ENCODE data around the gene WDR6. TPM values are rescaled to one million over a fixed set of nuclear protein-coding genes. Genes with fewer than 3 reads are reported as not detected.

Gene WDR6
- total and polyA plus RNA-seq, 2 donors = 66.2 to 132 TPM

GRCh38 chr3:48982686-48983085, 24.5 kb upstream of the WDR6 start:
- no peaks in the 10 kb centered on the region for H3K36me3 ChIP-seq (ENCODE audit: insufficient read depth)

GRCh38 chr3:48983096-48983495, 24.1 kb upstream of the WDR6 start:
- Histone ChIP-seq H3K4me3 (ENCODE audit: low read depth, low read length) (no peak overlapping the region), H3K27ac (ENCODE audit: low read depth) (no peak overlapping the region), H3K36me3 (ENCODE audit: insufficient read depth) (no peaks in the 10 kb centered on the region), H3K4me1 (ENCODE audit: insufficient read depth) (no peaks in the 10 kb centered on the region)
- DNase-seq (ENCODE audit: extremely low spot score) = no peak
- WGBS = 95% methylated on average over 4 of the region's 4 CpGs

More at GRCh38 chr3:48982686-48983085, 24.5 kb upstream of the WDR6 start:
- DNase-seq (ENCODE audit: extremely low spot score) = no peak
- H3K4me1 ChIP-seq (ENCODE audit: insufficient read depth) = no peaks in the 10 kb centered on the region
- WGBS = 81% methylated on average over 5 of the region's 5 CpGs
- no peak overlapping the region for H3K27ac ChIP-seq (ENCODE audit: low read depth)
- H3K4me3 ChIP-seq (ENCODE audit: low read depth, low read length) = no peak overlapping the region

- Histone ChIP-seq H3K4me3 (ENCODE audit: low read depth, low read length) (no peak overlapping the region), H3K36me3 (ENCODE audit: insufficient read depth) (no peaks in the 10 kb centered on the region), H3K4me1 (ENCODE audit: insufficient read depth) (no peaks in the 10 kb centered on the region), H3K27ac (ENCODE audit: low read depth) (no peak overlapping the region)
- DNase-seq (ENCODE audit: extremely low spot score) = no peak
These were observed 22.5 kb upstream of the WDR6 start for GRCh38 chr3:48984663-48985062.

GRCh38 chr3:48985831-48986376, 21.3 kb upstream of the WDR6 start:
- H3K27ac ChIP-seq (ENCODE audit: low read depth) = no peak overlapping the region
- WGBS = 92% methylated on average over 7 of the region's 7 CpGs
- H3K4me3 ChIP-seq (ENCODE audit: low read depth, low read length) = no peak overlapping the region
- no peaks in the 10 kb centered on the region for H3K4me1 ChIP-seq (ENCODE audit: insufficient read depth)
- DNase-seq (ENCODE audit: extremely low spot score) = no peak
- no peaks in the 10 kb centered on the region for H3K36me3 ChIP-seq (ENCODE audit: insufficient read depth)

- no peaks in the 10 kb centered on the region for H3K4me1 ChIP-seq (ENCODE audit: insufficient read depth)
- WGBS = 2% methylated on average over 21 of the region's 21 CpGs
- H3K27ac ChIP-seq (ENCODE audit: low read depth) = peak overlapping the region; percentile 92
- H3K36me3 ChIP-seq (ENCODE audit: insufficient read depth) = no peaks in the 10 kb centered on the region
- peak overlapping the region; percentile 78 for H3K4me3 ChIP-seq (ENCODE audit: low read depth, low read length)
- no peak for DNase-seq (ENCODE audit: extremely low spot score)
These were observed 17.9 kb upstream of the WDR6 start for GRCh38 chr3:48989126-48989795.

GRCh38 chr3:48989796-48990635, 17.2 kb upstream of the WDR6 start, which contains the start of gene P4HTM:
TSS of gene P4HTM (plus strand) at chr3:48990241. CDS start at chr3:48990257, 16 bp downstream.
- peak within 1 kb of the TSS; percentile 92 for H3K27ac ChIP-seq (ENCODE audit: low read depth)
- no peaks in the 10 kb centered on the region for H3K36me3 ChIP-seq (ENCODE audit: insufficient read depth)
- H3K4me1 ChIP-seq (ENCODE audit: insufficient read depth) = no peaks in the 10 kb centered on the region
- peak within 1 kb of the TSS; percentile 78 for H3K4me3 ChIP-seq (ENCODE audit: low read depth, low read length)
- peak; percentile 79 for DNase-seq (ENCODE audit: extremely low spot score)
- WGBS = under 1% methylated on average over 91 of the region's 91 CpGs

- WGBS = 5% methylated on average over 40 of the region's 40 CpGs
- Histone ChIP-seq H3K4me3 (ENCODE audit: low read depth, low read length) (peak overlapping the region; percentile 78), H3K4me1 (ENCODE audit: insufficient read depth) (no peaks in the 10 kb centered on the region), H3K27ac (ENCODE audit: low read depth) (peak overlapping the region; percentile 92), H3K36me3 (ENCODE audit: insufficient read depth) (no peaks in the 10 kb centered on the region)
- no peak for DNase-seq (ENCODE audit: extremely low spot score)
These were observed 16.3 kb upstream of the WDR6 start for GRCh38 chr3:48990636-48991469.

GRCh38 chr3:48991851-48992545, 15.2 kb upstream of the WDR6 start:
- DNase-seq (ENCODE audit: extremely low spot score) = no peak
- no peaks in the 10 kb centered on the region for H3K4me1 ChIP-seq (ENCODE audit: insufficient read depth)
- no peak overlapping the region for H3K27ac ChIP-seq (ENCODE audit: low read depth)
- 75% methylated on average over 5 of the region's 5 CpGs for WGBS
- H3K4me3 ChIP-seq (ENCODE audit: low read depth, low read length) = no peak overlapping the region
- H3K36me3 ChIP-seq (ENCODE audit: insufficient read depth) = no peaks in the 10 kb centered on the region

GRCh38 chr3:48993834-48994233, 13.4 kb upstream of the WDR6 start:
- H3K4me1 ChIP-seq (ENCODE audit: insufficient read depth) = no peaks in the 10 kb centered on the region
- no peak overlapping the region for H3K4me3 ChIP-seq (ENCODE audit: low read depth, low read length)
- H3K36me3 ChIP-seq (ENCODE audit: insufficient read depth) = no peaks in the 10 kb centered on the region
- no peak for DNase-seq (ENCODE audit: extremely low spot score)
- no peak overlapping the region for H3K27ac ChIP-seq (ENCODE audit: low read depth)

GRCh38 chr3:48996640-48997039, 10.6 kb upstream of the WDR6 start:
- WGBS = 92% methylated on average over 8 of the region's 8 CpGs
- Histone ChIP-seq H3K36me3 (ENCODE audit: insufficient read depth) (no peaks in the 10 kb centered on the region), H3K27ac (ENCODE audit: low read depth) (no peak overlapping the region), H3K4me1 (ENCODE audit: insufficient read depth) (no peaks in the 10 kb centered on the region), H3K4me3 (ENCODE audit: low read depth, low read length) (no peak overlapping the region)
- no peak for DNase-seq (ENCODE audit: extremely low spot score)

GRCh38 chr3:48997102-48997635, 10.0 kb upstream of the WDR6 start:
- no peak overlapping the region for H3K27ac ChIP-seq (ENCODE audit: low read depth)
- no peak overlapping the region for H3K4me3 ChIP-seq (ENCODE audit: low read depth, low read length)
- DNase-seq (ENCODE audit: extremely low spot score) = no peak
- H3K4me1 ChIP-seq (ENCODE audit: insufficient read depth) = no peaks in the 10 kb centered on the region
- H3K36me3 ChIP-seq (ENCODE audit: insufficient read depth) = no peaks in the 10 kb centered on the region
- 79% methylated on average over 8 of the region's 8 CpGs for WGBS

GRCh38 chr3:48997714-48998637, 9.2 kb upstream of the WDR6 start:
- no peak for DNase-seq (ENCODE audit: extremely low spot score)
- Histone ChIP-seq H3K36me3 (ENCODE audit: insufficient read depth) (no peaks in the 10 kb centered on the region), H3K4me1 (ENCODE audit: insufficient read depth) (no peaks in the 10 kb centered on the region), H3K4me3 (ENCODE audit: low read depth, low read length) (no peak overlapping the region), H3K27ac (ENCODE audit: low read depth) (no peak overlapping the region)
- 72% methylated on average over 20 of the region's 20 CpGs for WGBS
